K562 (cell line): ENCODE results near the gene LY6G6D. TPM values are rescaled to one million over a fixed set of nuclear protein-coding genes. Genes with fewer than 3 reads are reported as not detected.
A peak's percentile ranks its signal among the peaks of the same experiment; 100 is the strongest.

Experiments used
- BACH1 ChIP-seq: fragments of 200-800 bp; sonication (Bioruptor generic); IDR thresholded peaks from 2 replicates; pipeline ENCODE4 v1.6.1; 2016; ENCODE audit warnings: missing genetic modification characterization, missing compliant biosample characterization
- DPF2 ChIP-seq: fragments of 450-650 bp; IDR thresholded peaks from 2 replicates; pipeline ENCODE4 v1.6.1; 2016
- ETV1 ChIP-seq: fragments of 450-650 bp; conservative IDR thresholded peaks from 2 replicates; pipeline ENCODE4 v1.6.1; 2016; ENCODE audit warnings: missing genetic modification characterization, control low read depth, low read depth, missing compliant biosample characterization
- LCOR ChIP-seq: sonication (generic); formaldehyde crosslinking; IDR thresholded peaks from 2 replicates; pipeline ENCODE4 v1.8.0; 2022; ENCODE audit warnings: mild to moderate bottlenecking, missing genetic modification reagents
- PTTG1 ChIP-seq: fragments of 450-650 bp; IDR thresholded peaks from 2 replicates; pipeline ENCODE4 v1.6.1; 2016; ENCODE audit warnings: low read depth, mild to moderate bottlenecking, missing genetic modification characterization, missing compliant biosample characterization
- TFE3 ChIP-seq: fragments of 450-650 bp; formaldehyde crosslinking; IDR thresholded peaks from 2 replicates; pipeline ENCODE4 v1.4.0; 2020; ENCODE audit warnings: mild to moderate bottlenecking, mixed read lengths
- XRCC4 ChIP-seq: IDR thresholded peaks from one replicate; pipeline ENCODE4 v1.6.1; 2011; ENCODE audit not compliant: insufficient read depth, insufficient read length; ENCODE audit errors: extremely low read depth
- ZMIZ1 ChIP-seq, 2 experiments: fragments of 150-350 bp in 1 of 2; IDR thresholded peaks; 2 replicates each; pipeline ENCODE4 v1.6.1; 2012 to 2016; ENCODE audit warnings: low read depth in 2 of 2, low read length in 2 of 2, mild to moderate bottlenecking in 1 of 2, moderate library complexity in 1 of 2
- ZNF212 ChIP-seq: fragments of 450-650 bp; formaldehyde crosslinking; IDR thresholded peaks from 2 replicates; pipeline ENCODE4 v1.4.0; 2020; ENCODE audit warnings: mild to moderate bottlenecking
- ZNF583 ChIP-seq: fragments of 250-450 bp; sonication (Bioruptor Pico); IDR thresholded peaks from 2 replicates; pipeline ENCODE4 v1.4.0; 2020
- ZNF695 ChIP-seq: fragments of 450-650 bp; formaldehyde crosslinking; IDR thresholded peaks from 2 replicates; pipeline ENCODE4 v1.4.0; 2020; ENCODE audit warnings: mild to moderate bottlenecking, moderate library complexity
- ZSCAN32 ChIP-seq: fragments of 450-650 bp; formaldehyde crosslinking; IDR thresholded peaks from 2 replicates; pipeline ENCODE4 v1.4.0; 2020; ENCODE audit warnings: mild to moderate bottlenecking, moderate library complexity
- polyA plus RNA-seq, 8 experiments: library from polyadenylated mRNA; depleted of rRNA in 4 of 8; stranded (reverse) in 5 of 8; unstranded in 3 of 8; fragments of >200 nt; fragmentation: Nextera tagmentation in 2 of 8; fragmentation: Illumina TruSeq in 1 of 8; extraction: Ambion mirVana in 2 of 8; extraction: Trizol in 1 of 8; gene quantifications; 2 replicates each; pipeline versions ENCODE4 v1.2.1 to v1.2.3, GENCODE V29; 2011 to 2014; ENCODE audit warnings: inconsistent platforms in 1 of 8, missing spikeins in 1 of 8
- total RNA-seq, 7 experiments: library from RNA; depleted of rRNA in 6 of 7; stranded (reverse); fragments of >200 nt in 6 of 7; fragmentation: Illumina TruSeq in 2 of 7; extraction: Trizol in 2 of 7; gene quantifications; 2 replicates each; pipeline versions ENCODE4 v1.2.1 to v1.2.3, GENCODE V29; 2011 to 2021; ENCODE audit warnings: low replicate concordance in 1 of 7
- TF ChIP-seq, protein P1 (sequence below), 2 experiments: fragments of 200-800 bp in 1 of 2; sonication (Bioruptor generic) in 1 of 2; sonication (generic) in 1 of 2; formaldehyde crosslinking in 1 of 2; IDR thresholded peaks in 1 of 2; conservative IDR thresholded peaks in 1 of 2; 2 replicates each; pipeline versions ENCODE4 v1.5.0 to v1.6.1; 2016 to 2020; ENCODE audit warnings: missing compliant biosample characterization in 1 of 2, missing genetic modification characterization in 1 of 2, missing genetic modification reagents in 1 of 2
- TF ChIP-seq, protein P2 (sequence below): IDR thresholded peaks from 2 replicates; pipeline ENCODE4 v1.6.1; 2011; ENCODE audit not compliant: insufficient read length; ENCODE audit errors: extremely low read depth
- TF ChIP-seq, protein P3 (sequence below): fragments of 450-650 bp; formaldehyde crosslinking; IDR thresholded peaks from 2 replicates; pipeline ENCODE4 v1.4.0; 2020; ENCODE audit warnings: mild to moderate bottlenecking, moderate library complexity

Gene LY6G6D
- total and polyA plus RNA-seq, 9 of the 15 experiments (the other 6 are each of a cell fraction or from before 2014, with no cell fraction given) = 0.30 to 0.38 TPM; not detected in 7

GRCh38 chr6:31739639-31740396 lies 24.7 kb downstream of the LY6G6D start, which contains the start of gene MSH5 (continued):
- TF ChIP-seq TFE3 (CRISPR knock-in tag) (peak; percentile 32; the same call in 1 of the 2 replicates), XRCC4 (no peak), ZSCAN32 (CRISPR knock-in tag) (peak; percentile 24; the same call in 1 of the 2 replicates), ZMIZ1 (IDR thresholded peaks at IDR 0.05; ENCODE audit: low read depth in 2 of 2, low read length in 2 of 2) (peak in 1 of 2 experiments; percentile 16; a peak in 2 of 4 replicates), BACH1 (tag) (no peak), PTTG1 (tag) (peak; percentile 28; the same call in 1 of the 2 replicates), ZNF583 (CRISPR knock-in tag) (peak; percentile 80; the same call in 1 of the 2 replicates), LCOR (CRISPR knock-in tag) (no peak), ETV1 (tag) (no peak), ZNF212 (peak; percentile 64; the same call in 1 of the 2 replicates), DPF2 (no peak), ZNF695 (CRISPR knock-in tag) (peak; percentile 86; the same call in 1 of the 2 replicates)
- TF ChIP-seq, protein P1, sequence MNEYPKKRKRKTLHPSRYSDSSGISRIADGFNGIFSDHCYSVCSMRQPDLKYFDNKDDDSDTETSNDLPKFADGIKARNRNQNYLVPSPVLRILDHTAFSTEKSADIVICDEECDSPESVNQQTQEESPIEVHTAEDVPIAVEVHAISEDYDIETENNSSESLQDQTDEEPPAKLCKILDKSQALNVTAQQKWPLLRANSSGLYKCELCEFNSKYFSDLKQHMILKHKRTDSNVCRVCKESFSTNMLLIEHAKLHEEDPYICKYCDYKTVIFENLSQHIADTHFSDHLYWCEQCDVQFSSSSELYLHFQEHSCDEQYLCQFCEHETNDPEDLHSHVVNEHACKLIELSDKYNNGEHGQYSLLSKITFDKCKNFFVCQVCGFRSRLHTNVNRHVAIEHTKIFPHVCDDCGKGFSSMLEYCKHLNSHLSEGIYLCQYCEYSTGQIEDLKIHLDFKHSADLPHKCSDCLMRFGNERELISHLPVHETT (CRISPR knock-in tag; conservative IDR thresholded peaks at IDR 0.05 in 1 of 2, IDR thresholded peaks at IDR 0.05 in 1 of 2) = no peak
- TF ChIP-seq, protein P2, sequence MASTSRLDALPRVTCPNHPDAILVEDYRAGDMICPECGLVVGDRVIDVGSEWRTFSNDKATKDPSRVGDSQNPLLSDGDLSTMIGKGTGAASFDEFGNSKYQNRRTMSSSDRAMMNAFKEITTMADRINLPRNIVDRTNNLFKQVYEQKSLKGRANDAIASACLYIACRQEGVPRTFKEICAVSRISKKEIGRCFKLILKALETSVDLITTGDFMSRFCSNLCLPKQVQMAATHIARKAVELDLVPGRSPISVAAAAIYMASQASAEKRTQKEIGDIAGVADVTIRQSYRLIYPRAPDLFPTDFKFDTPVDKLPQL = no peak
- TF ChIP-seq, protein P3, sequence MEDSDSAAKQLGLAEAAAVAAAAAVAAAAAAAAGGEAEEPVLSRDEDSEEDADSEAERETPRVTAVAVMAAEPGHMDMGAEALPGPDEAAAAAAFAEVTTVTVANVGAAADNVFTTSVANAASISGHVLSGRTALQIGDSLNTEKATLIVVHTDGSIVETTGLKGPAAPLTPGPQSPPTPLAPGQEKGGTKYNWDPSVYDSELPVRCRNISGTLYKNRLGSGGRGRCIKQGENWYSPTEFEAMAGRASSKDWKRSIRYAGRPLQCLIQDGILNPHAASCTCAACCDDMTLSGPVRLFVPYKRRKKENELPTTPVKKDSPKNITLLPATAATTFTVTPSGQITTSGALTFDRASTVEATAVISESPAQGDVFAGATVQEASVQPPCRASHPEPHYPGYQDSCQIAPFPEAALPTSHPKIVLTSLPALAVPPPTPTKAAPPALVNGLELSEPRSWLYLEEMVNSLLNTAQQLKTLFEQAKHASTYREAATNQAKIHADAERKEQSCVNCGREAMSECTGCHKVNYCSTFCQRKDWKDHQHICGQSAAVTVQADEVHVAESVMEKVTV (CRISPR knock-in tag) = no peak
